Measurements from ENCODE around the gene BMPER.

Gene BMPER

GRCh38 chr7:33952824-33953223 lies 47.5 kb downstream of the BMPER start:
- TF ChIP-seq CTCF (conservative IDR thresholded peaks at IDR 0.05): no peak
- TF ChIP-seq ZFX (IDR thresholded peaks at IDR 0.05): no peak
- no peak overlapping the region for H3K27ac ChIP-seq

GRCh38 chr7:33958104-33958503 lies 52.8 kb downstream of the BMPER start:
- TF ChIP-seq CTCF (conservative IDR thresholded peaks at IDR 0.05) (no peak), ZFX (IDR thresholded peaks at IDR 0.05) (no peak)
- no peak overlapping the region for H3K27ac ChIP-seq

- no peak overlapping the region for H3K27ac ChIP-seq
- TF ChIP-seq ZFX (IDR thresholded peaks at IDR 0.05): no peak
- TF ChIP-seq CTCF (conservative IDR thresholded peaks at IDR 0.05): no peak
Observed at GRCh38 chr7:33959676-33960075, 54.3 kb downstream of the BMPER start.

- no peak overlapping the region for H3K27ac ChIP-seq
- TF ChIP-seq ZFX (IDR thresholded peaks at IDR 0.05): no peak
Observed at GRCh38 chr7:33961948-33962347, 56.6 kb downstream of the BMPER start.

GRCh38 chr7:33964417-33965182 lies 59.3 kb downstream of the BMPER start:
- TF ChIP-seq ZFX (IDR thresholded peaks at IDR 0.05): no peak
- no peak for TF ChIP-seq CTCF (conservative IDR thresholded peaks at IDR 0.05)
- H3K27ac ChIP-seq: no peak overlapping the region

GRCh38 chr7:33965183-33965744 lies 59.9 kb downstream of the BMPER start:
- no peak overlapping the region for H3K27ac ChIP-seq
- TF ChIP-seq ZFX (IDR thresholded peaks at IDR 0.05) (no peak), CTCF (conservative IDR thresholded peaks at IDR 0.05) (no peak)

- H3K27ac ChIP-seq: no peak overlapping the region
- TF ChIP-seq CTCF (conservative IDR thresholded peaks at IDR 0.05) (no peak), ZFX (IDR thresholded peaks at IDR 0.05) (no peak)
Observed at GRCh38 chr7:33968591-33968990, 63.3 kb downstream of the BMPER start.

- TF ChIP-seq ZFX (IDR thresholded peaks at IDR 0.05): no peak
- no peak for TF ChIP-seq CTCF (conservative IDR thresholded peaks at IDR 0.05)
- H3K27ac ChIP-seq: no peak overlapping the region
Observed at GRCh38 chr7:33970536-33970935, 65.2 kb downstream of the BMPER start.
